Measurements from ENCODE around the gene CASKIN1.

DNA sequence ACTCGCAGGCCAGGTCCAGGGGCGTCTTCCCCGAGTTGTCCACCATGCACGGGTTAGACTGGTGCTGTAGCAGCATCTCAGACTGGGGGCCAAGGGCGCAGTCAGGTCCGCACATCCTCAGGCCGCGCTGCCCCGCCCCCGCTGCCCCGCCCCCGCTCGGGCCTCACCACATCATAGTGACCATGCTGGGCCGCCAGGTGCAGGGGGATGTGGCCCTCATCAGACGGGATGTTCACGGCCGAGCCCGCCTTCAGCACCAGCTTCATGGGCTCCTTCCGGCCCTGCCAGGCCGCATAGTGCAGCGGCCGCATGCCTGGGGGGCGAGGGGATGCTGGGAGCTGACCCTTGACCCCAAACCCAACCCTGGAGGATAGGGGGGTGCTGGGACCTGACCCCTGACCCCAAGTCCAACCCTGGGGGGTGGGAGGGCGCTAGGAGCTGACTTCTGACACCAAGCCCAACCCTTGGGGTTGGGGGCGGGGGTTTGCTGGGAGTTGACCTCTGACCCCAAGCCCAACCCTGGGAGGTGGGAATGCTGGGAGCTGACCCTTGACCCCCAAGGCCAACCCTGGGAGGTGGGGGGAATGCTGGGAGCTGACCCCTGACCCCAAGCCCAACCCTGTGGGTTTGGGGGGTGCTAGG lies 7.0 kb downstream of the CASKIN1 start:
- TF ChIP-seq, protein P1, sequence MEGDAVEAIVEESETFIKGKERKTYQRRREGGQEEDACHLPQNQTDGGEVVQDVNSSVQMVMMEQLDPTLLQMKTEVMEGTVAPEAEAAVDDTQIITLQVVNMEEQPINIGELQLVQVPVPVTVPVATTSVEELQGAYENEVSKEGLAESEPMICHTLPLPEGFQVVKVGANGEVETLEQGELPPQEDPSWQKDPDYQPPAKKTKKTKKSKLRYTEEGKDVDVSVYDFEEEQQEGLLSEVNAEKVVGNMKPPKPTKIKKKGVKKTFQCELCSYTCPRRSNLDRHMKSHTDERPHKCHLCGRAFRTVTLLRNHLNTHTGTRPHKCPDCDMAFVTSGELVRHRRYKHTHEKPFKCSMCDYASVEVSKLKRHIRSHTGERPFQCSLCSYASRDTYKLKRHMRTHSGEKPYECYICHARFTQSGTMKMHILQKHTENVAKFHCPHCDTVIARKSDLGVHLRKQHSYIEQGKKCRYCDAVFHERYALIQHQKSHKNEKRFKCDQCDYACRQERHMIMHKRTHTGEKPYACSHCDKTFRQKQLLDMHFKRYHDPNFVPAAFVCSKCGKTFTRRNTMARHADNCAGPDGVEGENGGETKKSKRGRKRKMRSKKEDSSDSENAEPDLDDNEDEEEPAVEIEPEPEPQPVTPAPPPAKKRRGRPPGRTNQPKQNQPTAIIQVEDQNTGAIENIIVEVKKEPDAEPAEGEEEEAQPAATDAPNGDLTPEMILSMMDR (IDR thresholded peaks at IDR 0.05), result no peak
- TF ChIP-seq ZFX (IDR thresholded peaks at IDR 0.05; ENCODE audit: borderline replicate concordance), result no peak
